DOHH2 (cell line): ENCODE results near the gene SLC38A1.

ENCODE experiments used
- EZH2phosphoT487 ChIP-seq: fragments of 200-600 bp; sonication (generic); IDR thresholded peaks from 2 replicates; pipeline ENCODE4 v1.6.1; 2017; ENCODE audit warnings: borderline replicate concordance, mild to moderate bottlenecking, antibody characterized with exemption, low read length, moderate library complexity, mixed read lengths
- TF ChIP-seq, protein P1 (sequence below): fragments of 200-600 bp; sonication (generic); IDR thresholded peaks from one replicate; pipeline ENCODE4 v1.5.1; 2014; ENCODE audit warnings: antibody characterized with exemption, mild to moderate bottlenecking, low read depth, low read length; ENCODE audit not compliant: poor library complexity, severe bottlenecking

- TF ChIP-seq, protein P1, sequence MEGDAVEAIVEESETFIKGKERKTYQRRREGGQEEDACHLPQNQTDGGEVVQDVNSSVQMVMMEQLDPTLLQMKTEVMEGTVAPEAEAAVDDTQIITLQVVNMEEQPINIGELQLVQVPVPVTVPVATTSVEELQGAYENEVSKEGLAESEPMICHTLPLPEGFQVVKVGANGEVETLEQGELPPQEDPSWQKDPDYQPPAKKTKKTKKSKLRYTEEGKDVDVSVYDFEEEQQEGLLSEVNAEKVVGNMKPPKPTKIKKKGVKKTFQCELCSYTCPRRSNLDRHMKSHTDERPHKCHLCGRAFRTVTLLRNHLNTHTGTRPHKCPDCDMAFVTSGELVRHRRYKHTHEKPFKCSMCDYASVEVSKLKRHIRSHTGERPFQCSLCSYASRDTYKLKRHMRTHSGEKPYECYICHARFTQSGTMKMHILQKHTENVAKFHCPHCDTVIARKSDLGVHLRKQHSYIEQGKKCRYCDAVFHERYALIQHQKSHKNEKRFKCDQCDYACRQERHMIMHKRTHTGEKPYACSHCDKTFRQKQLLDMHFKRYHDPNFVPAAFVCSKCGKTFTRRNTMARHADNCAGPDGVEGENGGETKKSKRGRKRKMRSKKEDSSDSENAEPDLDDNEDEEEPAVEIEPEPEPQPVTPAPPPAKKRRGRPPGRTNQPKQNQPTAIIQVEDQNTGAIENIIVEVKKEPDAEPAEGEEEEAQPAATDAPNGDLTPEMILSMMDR, result no peak
- no peak for TF ChIP-seq EZH2phosphoT487
Measured at GRCh38 chr12:46206471-46206870, 62.4 kb downstream of the SLC38A1 start.
